GM18505 (cell line): Measurements from ENCODE around the gene GRB10.

Experiments used
- ATAC-seq: cut with Tn5 transposase; IDR thresholded peaks from one replicate; pipeline ENCODE4 v1.9.1; 2021; ENCODE audit not compliant: unreplicated experiment
- POLR2A ChIP-seq: IDR thresholded peaks from 4 replicates; pipeline ENCODE4 v1.6.1; 2011; ENCODE audit warnings: borderline replicate concordance; ENCODE audit not compliant: insufficient read depth, insufficient read length; ENCODE audit errors: extremely low read depth

Gene GRB10

DNA sequence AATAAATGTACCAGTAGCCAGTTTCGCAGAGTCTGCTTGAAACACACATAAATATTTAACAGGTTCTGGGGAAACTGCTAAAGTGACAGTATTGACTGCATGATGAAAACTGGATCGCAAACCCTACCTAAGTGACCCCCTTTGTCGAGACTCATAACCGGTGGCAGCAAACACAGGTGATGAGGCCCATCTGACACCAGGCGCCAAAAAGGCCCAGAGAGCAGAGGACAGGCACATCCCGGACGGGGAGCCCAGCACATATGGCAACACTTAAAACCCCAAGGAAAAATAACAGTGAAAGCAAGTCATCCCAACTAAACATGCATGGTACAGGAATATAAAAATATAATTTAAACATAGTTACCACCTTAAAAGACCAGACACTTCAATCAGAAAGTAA lies 62.4 kb downstream of the GRB10 start:
- TF ChIP-seq POLR2A = no peak
- ATAC-seq = no peak

DNA sequence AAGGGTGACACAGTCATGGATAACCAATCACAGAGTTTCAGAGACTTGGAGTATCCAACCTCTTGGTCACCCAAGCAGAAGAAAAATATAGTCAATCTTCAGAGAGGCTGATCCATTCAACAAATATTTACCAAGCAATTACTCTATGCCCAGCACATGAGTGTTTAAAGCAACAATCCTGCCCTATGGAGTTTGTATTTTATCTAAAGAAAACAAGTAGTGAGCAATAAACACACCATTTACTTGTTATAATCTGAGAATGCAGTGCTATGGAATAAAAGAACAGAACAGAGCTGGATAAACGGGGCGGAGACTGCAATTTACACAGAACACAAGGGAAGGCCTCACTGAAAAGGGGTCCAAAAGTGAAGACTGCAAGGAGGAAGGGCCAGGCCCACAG lies 63.8 kb downstream of the GRB10 start:
- no peak for ATAC-seq
- no peak for TF ChIP-seq POLR2A

- no peak for TF ChIP-seq POLR2A
- no peak for ATAC-seq
Observed at GRCh38 chr7:50718311-50718710, 64.4 kb downstream of the GRB10 start.

DNA sequence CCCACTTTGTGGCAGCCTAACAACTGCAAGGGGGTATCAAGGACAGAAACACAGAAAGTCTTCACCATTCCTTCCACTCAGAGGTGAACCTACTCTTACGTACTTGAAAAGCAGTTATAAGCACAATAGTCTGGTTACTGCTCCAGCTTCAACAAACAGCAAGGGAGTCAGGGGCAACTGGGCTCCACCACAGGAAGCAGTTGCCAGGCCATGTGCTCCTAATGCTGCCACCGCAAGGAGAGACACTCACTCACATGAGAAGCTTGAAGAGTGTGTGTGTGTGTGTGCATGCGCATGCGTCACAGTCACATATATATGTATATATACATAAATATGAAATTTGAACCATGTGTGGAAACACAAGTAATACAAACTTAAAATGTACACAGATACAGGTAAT lies 65.5 kb downstream of the GRB10 start:
- TF ChIP-seq POLR2A = no peak
- no peak for ATAC-seq

DNA sequence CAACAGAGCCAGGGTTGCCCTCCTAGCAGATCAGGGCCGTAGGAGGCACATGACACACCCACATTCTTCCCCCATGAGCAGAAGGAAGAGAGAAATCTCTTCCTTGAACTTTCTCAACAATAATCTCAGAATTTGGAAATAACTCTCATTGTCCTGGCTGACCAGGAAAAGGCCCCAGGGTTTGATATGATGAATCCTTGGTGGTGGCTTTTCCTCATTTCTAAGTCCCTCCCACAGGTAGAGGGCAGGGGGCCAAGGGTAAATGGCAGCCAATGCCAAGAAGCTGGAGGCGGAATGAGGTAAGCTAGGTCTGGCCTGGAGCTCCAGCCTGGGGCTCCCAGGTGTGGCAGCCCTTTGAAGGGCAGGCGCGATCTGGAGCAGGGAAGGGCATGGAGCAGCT lies 67.8 kb downstream of the GRB10 start:
- no peak for TF ChIP-seq POLR2A
- ATAC-seq = no peak

- ATAC-seq = no peak
- TF ChIP-seq POLR2A = no peak
Observed at GRCh38 chr7:50713123-50713965, 69.4 kb downstream of the GRB10 start.

DNA sequence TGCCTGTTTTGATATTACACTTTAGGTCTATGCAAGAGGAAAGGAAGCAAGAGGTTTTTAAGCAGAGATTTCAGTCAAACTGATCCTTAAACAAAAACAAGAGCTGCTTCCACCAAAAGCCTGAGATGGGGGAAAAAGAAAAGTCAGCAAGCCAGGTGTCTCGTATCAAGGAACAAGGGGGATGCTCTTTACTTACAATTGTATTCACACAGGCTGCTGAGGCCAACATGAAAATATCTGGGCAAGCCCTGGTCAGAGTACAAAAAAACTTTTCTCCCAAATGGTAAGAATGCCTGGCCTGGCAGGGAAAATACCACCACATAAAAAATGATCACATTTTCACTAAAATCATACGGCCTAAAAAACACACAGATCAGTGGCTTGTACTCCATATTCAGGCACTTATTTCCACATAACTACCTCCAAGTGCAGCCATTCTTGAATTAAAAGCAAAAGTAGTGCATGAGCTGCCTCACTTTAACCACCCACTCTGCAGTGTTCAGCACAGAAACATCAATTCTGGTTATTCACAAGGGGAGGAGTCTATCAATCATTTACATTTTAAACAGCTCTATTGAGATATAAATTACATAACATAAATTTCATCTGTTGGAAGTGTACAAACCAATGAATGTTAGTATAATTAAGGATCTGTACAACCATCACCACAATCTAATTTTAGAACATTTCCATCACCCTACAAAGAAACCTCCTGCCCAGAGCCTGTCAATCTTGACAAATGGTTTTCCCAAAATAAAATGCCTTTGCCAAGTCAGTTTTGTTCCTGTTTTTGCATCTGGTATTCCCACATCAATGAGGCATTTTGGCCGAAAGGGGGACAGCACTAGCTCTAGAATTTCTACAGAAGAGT lies 70.2 kb downstream of the GRB10 start:
- no peak for TF ChIP-seq POLR2A
- no peak for ATAC-seq

DNA sequence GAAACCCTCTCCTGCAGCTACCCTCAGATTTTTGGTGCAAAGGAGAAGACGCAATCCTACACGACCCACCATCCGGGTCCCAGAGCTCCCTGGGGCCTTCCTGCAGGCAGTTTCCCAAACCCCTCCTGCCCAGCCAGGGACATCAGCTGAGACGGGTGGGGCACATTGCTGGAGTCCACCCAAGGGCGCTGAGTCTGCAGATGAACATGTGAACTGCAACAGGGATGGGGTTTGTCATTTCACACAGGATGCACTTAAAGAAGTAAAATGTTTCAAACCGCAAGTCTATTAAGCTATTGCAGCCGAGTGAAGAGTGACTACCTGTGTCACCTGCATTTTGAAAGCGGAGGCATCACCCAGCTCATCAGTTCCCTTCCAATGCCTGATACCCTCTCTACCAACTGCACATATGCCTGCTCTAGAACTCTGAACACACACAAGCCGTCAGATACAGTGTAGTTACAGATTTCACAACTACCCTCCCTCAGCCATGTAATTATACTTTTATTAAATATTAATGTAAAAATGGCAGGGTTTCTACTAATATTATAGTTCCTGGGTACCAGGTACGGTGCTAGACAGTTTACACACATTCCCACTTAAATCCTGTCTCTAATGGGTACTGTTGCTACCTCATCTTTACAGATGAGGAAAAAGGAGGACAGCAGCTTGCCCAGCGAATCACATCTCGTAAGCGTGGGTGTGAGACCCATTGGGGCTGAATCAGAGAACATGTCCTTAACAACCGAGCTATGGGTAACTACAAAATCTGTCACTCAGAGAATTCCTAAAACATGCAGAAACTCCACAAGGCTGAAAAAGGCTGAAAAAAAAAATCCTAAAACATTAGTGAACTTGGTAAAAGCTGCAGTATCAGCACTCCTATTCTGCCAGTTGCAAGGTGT lies 71.2 kb downstream of the GRB10 start:
- no peak for ATAC-seq
- TF ChIP-seq POLR2A = no peak

GRCh38 chr7:50710441-50711154 lies 72.1 kb downstream of the GRB10 start:
- no peak for ATAC-seq
- no peak for TF ChIP-seq POLR2A

- no peak for ATAC-seq
- TF ChIP-seq POLR2A = no peak
Observed at GRCh38 chr7:50709151-50709550, 73.5 kb downstream of the GRB10 start.

- ATAC-seq = no peak
- no peak for TF ChIP-seq POLR2A
Observed at GRCh38 chr7:50707236-50708006, 75.3 kb downstream of the GRB10 start.

DNA sequence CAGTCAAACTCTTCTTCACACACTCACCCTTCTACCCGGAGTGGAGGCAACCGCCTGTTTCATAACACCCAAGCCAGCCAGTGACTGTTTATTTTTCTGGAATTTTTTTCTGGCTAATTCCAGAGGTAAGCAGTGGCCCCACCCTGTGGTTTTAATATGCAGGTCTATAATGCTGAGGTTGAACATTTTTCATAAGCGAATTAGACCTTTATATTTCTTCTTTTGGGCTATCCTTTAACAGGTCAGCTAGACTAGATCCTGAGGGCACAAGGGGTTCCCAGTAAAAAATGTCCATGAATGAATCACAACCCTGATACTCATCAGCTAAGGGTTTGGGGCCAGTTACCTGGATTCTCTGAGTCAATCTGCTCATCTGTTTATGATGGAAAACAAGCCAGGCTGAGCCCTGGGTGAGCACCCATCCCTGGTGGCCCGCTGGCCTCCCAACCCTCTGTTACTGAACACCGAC lies 76.2 kb downstream of the GRB10 start:
- no peak for ATAC-seq
- TF ChIP-seq POLR2A = no peak
